ENCODE measurements around the gene C13orf46. TPM values are rescaled to one million over a fixed set of nuclear protein-coding genes. Genes with fewer than 3 reads are reported as not detected.

Gene C13orf46
- total and polyA plus RNA-seq, 10 of the 15 experiments (the other 5 are each of a cell fraction or from before 2014, with no cell fraction given): 0.01 to 0.18 (median 0.09) TPM; not detected in 6

GRCh38 chr13:113943821-113944565, 29.9 kb downstream of the C13orf46 start:
- intact Hi-C loops (cut with micrococcal nuclease; ENCODE audit: unreplicated experiment): no loop called here
- no peak for DNase-seq (ENCODE audit: low read depth, low spot score)
- RAD21 ChIA-PET (ENCODE audit: unreplicated experiment): no interaction called here
- no TSS peak for BruUV-seq (replicated peaks)
- SMC1A ChIA-PET (ENCODE audit: uncharacterized antibody, unreplicated experiment): no interaction called here
- Histone ChIP-seq H2AFZ (ENCODE audit: control insufficient read depth, low read depth, low read length) (no peak overlapping the region), H3K79me2 (ENCODE audit: control insufficient read depth, insufficient read depth, low read length) (no peaks in the 10 kb centered on the region), H3K9me3 (replicated peaks; ENCODE audit: control insufficient read depth, insufficient read depth, low read length) (no peaks in the 10 kb centered on the region; the same call in 2 of the 3 replicates), H3K27me3 (replicated peaks in 1 of 2; ENCODE audit: control insufficient read depth in 2 of 2, insufficient read depth in 2 of 2, low read length in 1 of 2) (no peaks in the 10 kb centered on the region), H4K20me1 (ENCODE audit: control insufficient read depth, insufficient read depth) (no peaks in the 10 kb centered on the region), H3K27ac (ENCODE audit: control insufficient read depth, insufficient read depth) (no peak overlapping the region), H3K4me3 (no peak overlapping the region), H3K36me3 (ENCODE audit: control insufficient read depth in 2 of 2, insufficient read depth in 2 of 2, low read length in 1 of 2) (no peaks in the 10 kb centered on the region), H3K4me1 (ENCODE audit: control insufficient read depth, insufficient read depth, low read length) (no peaks in the 10 kb centered on the region), H3K4me2 (ENCODE audit: control insufficient read depth, insufficient read depth) (no peak overlapping the region), H3K9ac (ENCODE audit: control insufficient read depth, insufficient read depth, low read length) (no peak overlapping the region)
- in situ Hi-C loops (cut with MboI): no loop called here
- TF ChIP-seq ZZZ3 (IDR thresholded peaks at IDR 0.05; ENCODE audit: control insufficient read depth, insufficient read length, low read depth) (no peak), NRF1 (conservative IDR thresholded peaks at IDR 0.05; ENCODE audit: low read depth, low read length) (no peak), REST (IDR thresholded peaks at IDR 0.05; ENCODE audit: low read depth, low read length) (no peak), NR2C2 (IDR thresholded peaks at IDR 0.05; ENCODE audit: borderline replicate concordance, control insufficient read depth, insufficient read length, low read depth) (no peak)
- no peak for FAIRE-seq
- ATAC-seq: no peak
- CTCF ChIA-PET: no interaction called here
- POLR2A ChIA-PET: no interaction called here
- WGBS (ENCODE audit: insufficient coverage, insufficient replicate concordance, low lambda C conversion rate, missing lambda C conversion rate): 57% methylated on average over 19 of the region's 19 CpGs
